ENCODE results near the gene IVD.

IVD gene

GRCh38 chr15:40372981-40373380 lies 32.6 kb upstream of the IVD start:
- DNase-seq (ENCODE audit: low read depth in 2 of 3, low spot score in 2 of 3) = no peak

DNA sequence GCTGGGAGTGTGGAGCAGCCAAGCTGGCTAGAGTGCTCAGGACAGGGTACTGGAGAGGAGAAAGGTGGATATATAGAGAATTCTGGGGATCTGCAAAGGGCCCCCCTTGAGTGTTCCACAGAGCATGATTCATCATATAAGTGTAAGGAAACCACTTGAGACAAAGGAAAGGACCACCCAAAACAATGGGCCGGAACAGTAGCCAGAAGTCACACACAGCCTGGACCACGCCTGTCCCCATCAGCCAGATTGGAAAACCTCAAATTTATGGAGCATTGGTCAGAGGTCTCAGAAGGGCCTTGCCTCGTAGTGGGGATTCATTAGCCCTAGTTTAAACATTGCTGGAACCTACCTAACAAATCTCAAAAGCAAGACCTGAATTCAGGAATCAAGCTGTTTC lies 28.0 kb upstream of the IVD start:
- no peak for DNase-seq (ENCODE audit: low read depth in 2 of 3, low spot score in 2 of 3)

GRCh38 chr15:40379374-40379773 lies 26.2 kb upstream of the IVD start:
- no peak for DNase-seq (ENCODE audit: low read depth in 2 of 3, low spot score in 2 of 3)

DNA sequence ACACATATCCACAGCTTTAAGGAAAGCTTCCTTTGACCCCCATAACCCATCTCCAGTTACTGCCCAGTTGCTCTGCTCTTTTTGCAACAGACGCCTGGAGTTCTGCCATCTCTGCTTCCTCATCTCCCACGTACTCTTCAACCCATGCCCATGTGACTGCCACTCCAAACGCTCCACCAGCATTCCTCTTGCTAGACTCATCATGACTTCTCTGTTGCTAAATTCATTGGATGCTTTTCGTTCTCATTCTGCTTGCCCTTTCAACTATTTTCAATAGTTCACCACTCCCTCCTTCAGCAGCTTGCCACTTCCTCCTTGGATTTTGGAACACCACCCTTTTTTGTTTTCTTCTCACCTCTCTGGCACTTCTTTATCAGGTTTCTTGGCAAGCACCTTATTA lies 25.7 kb upstream of the IVD start:
- no peak for DNase-seq (ENCODE audit: low read depth in 2 of 3, low spot score in 2 of 3)

- no peak for DNase-seq (ENCODE audit: low read depth in 2 of 3, low spot score in 2 of 3)
These were observed 25.0 kb upstream of the IVD start for GRCh38 chr15:40380636-40381035.

DNA sequence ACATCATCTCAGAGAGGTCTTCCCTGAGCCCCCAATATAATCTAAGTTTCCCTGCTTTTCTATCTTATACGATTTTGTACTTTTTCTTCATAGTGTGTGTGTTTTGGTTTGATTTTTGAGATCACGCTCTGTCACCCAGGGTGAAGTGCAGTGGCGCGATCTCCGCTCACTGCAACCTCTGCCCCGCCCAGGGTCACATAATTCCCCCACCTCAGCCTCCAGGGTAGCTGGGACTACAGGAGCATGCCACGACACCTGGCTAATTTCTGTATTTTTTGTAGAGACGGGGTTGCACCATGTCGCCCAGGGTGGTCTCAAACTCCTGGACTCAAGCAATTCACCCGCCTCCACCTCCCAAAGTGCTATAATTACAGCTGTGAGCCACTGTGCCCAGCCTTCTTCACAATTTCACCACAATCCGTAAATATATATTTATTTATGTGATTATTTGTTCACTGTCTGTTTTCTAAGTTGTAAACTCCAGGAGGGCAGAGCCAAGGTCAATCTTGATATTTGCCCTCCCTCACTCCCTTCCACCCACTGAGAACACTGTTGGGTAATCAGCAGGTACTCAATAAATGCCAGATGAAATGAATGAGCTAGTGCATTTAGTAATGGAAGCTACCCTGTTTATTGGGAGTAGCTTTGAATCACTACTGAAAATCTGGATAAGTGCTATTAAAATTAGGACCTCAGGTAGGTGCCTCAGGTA lies 23.6 kb upstream of the IVD start:
- DNase-seq (ENCODE audit: low read depth in 2 of 3, low spot score in 2 of 3) = no peak

- DNase-seq (ENCODE audit: low read depth in 2 of 3, low spot score in 2 of 3) = peak; percentile 69 to 88 (median 74)
These were observed 22.8 kb upstream of the IVD start, which contains the start of gene KNSTRN for GRCh38 chr15:40382580-40383456. Gene KNSTRN, plus strand, starts transcription at chr15:40382721. Its CDS starts 115 bp downstream, at chr15:40382836.

- no peak for DNase-seq (ENCODE audit: low read depth in 2 of 3, low spot score in 2 of 3)
These were observed 19.1 kb upstream of the IVD start for GRCh38 chr15:40386480-40386879.

- no peak for DNase-seq (ENCODE audit: low read depth in 2 of 3, low spot score in 2 of 3)
These were observed 16.4 kb upstream of the IVD start for GRCh38 chr15:40388941-40389823.

GRCh38 chr15:40389824-40390595 lies 15.6 kb upstream of the IVD start:
- no peak for DNase-seq (ENCODE audit: low read depth in 2 of 3, low spot score in 2 of 3)

DNA sequence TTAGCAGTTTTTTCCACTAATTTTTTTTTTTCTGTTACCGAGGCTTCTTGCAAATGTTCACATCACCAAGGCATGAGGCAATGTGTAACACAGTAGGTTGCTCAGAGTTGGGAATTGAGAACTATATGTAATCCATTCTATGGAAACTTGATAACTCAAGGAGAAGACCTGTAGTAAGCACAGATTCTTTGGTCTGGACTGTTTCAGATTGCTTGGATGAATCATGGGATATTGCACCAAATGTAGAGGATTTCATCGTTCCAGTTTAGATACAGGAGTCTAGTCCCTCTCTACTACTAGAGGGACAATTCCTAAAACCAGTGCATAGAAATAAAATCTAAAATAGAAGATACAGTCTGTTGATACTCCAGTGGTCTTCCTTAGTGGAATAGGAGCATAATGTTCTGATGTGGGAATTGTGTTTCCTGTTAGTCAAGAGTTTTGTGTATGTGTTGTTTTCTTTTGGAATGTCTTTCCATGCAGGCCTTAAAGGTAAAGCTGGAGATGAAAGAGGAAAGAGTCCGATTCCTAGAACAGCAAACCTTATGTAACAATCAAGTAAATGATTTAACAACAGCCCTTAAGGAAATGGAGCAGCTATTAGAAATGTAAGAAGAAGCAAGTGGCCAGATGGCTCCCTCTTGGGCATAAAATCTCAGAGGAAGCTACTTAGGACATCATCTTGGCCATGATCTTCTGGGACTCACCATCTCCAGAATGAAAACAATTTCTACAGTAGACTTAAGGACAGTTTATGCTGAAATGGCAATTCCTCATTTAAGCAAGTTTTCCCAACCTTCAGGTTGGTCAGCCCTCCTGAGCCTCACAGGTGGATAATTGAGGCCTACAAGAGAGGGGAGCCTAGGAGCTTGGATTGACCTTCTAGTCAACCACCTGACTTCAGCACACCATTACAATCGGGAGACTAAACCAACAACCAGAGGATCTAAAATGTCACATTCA lies 12.3 kb upstream of the IVD start:
- no peak for DNase-seq (ENCODE audit: low read depth in 2 of 3, low spot score in 2 of 3)

DNA sequence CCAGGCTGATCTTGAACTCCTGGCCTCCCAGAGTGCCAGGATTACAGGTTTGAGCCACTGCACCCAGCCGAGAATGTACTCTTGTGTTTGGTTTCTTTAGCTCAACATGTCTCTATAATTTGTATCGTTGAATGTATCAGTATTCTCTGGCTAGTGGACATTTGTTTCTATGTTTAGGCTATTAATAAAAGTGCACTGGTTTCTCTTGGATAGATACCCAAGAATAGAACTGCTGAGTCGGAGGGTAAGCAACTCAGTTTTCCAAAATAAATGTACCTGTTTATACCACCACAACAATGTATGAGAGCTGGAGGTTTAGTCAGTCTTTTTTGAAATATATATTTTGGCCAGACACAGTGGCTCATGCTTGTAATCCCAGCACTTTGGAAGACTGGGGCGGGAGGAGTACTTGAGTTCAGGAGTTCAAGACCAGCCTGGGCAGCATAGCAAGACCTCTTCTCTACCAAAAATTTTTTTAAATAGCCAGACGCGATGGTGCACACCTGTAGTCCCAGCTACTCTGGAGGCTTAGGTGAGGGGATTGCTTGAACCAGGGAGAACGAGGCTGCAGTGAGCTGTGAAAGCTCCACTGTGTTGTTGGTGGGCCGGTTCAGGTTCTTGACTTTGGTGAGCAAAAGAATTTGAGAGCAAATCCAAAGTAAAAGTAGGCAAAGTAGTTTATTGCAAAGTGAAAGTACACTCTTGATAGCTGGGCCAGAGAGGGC lies 7.7 kb upstream of the IVD start:
- DNase-seq (ENCODE audit: low read depth in 2 of 3, low spot score in 2 of 3) = no peak

DNA sequence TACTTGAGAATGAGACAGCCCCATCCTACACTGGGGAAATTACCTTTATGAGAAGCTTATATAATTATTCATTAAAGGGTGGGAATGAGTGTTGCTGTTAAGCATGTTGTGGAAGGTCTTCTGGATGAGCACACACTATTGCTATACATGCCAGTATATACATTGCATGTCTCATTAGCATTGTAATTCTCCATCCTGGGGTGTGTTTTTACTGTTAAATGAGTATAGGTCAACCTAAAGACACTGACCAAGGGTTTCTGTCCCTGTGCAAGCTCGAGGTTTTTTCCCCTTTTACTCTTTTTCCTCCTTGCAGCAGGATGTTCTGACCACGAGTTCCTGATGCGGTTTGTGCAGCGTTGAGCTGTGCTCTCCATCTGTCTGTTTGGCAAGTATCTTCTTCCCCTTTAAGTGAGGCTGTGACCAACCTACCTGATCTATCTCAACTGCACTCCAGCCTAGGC lies 7.2 kb upstream of the IVD start:
- DNase-seq (ENCODE audit: low read depth in 2 of 3, low spot score in 2 of 3) = no peak

DNA sequence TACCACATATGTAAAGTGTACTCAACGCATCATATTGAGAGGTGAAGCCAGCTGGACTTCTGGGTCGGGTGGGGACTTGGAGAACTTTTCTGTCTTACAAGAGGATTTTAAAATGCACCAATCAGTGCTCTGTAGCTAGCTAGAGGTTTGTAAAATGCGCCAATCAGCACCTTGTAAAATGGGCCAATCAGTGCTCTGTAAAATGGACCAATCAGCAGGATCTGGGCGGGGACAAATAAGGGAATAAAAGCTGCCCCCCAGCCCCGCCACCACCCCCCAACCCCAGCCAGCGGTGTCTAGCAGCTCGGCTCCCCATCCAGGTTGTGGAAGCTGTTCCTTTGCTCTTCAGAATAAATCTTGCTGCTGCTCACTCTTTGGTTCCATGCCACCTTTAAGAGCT lies 6.2 kb upstream of the IVD start:
- DNase-seq (ENCODE audit: low read depth in 2 of 3, low spot score in 2 of 3) = no peak

DNA sequence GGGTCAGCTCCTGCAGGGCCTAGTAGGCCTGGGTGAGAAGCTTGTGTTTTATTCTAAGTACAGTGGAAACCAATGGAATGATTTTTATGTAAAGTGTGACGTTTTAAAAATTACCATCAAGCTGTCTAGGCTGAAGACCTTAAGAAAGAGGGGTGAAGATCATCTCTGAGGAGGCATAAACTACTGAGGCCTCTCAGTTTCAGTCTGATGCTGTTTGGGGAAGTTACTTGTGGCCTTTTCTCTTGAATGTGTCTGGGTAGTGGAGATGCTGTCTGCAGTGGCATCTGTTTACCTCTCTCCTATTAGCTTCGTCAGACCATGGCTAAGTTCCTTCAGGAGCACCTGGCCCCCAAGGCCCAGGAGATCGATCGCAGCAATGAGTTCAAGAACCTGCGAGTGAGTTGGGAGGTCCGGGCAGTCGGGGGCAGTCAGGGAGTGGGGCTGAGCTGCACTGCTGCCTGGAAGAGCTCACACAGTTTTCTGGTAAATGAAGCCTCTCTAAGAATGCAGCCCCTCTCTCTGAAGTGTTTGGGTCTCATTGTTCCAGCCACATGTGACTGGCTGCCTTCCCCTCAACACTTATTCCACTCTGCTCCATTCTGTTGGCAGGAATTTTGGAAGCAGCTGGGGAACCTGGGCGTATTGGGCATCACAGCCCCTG lies 1.9 kb downstream of the IVD start:
- no peak for DNase-seq (ENCODE audit: low read depth in 2 of 3, low spot score in 2 of 3)

GRCh38 chr15:40409366-40409765 lies 3.8 kb downstream of the IVD start:
- DNase-seq (ENCODE audit: low read depth in 2 of 3, low spot score in 2 of 3) = no peak

GRCh38 chr15:40410476-40410875 lies 4.9 kb downstream of the IVD start:
- no peak for DNase-seq (ENCODE audit: low read depth in 2 of 3, low spot score in 2 of 3)

GRCh38 chr15:40412095-40412759 lies 6.6 kb downstream of the IVD start:
- DNase-seq (ENCODE audit: low read depth in 2 of 3, low spot score in 2 of 3) = no peak
